AG04450 (cell line): ENCODE data around the gene CRACDL. TPM values are rescaled to one million over a fixed set of nuclear protein-coding genes. Genes with fewer than 3 reads are reported as not detected.

ENCODE experiments used
- CTCF ChIA-PET: fragments of 300-600, 350-600 bp; formaldehyde crosslinking; extraction: SDS; loops from one replicate; lab custom pipeline; 2022; ENCODE audit warnings: antibody characterized with exemption, inconsistent platforms; lab: Charles Lee
- POLR2A ChIA-PET: fragments of 350-600 bp; formaldehyde crosslinking; extraction: SDS; loops from one replicate; lab custom pipeline; 2021; ENCODE audit warnings: antibody characterized with exemption, inconsistent platforms; lab: Yijun Ruan, JAX
- DNase-seq: peaks from one replicate; pipeline ENCODE4 v3.0.0-alpha.2; 2011; ENCODE audit warnings: low read depth, low spot score
- H3K27ac ChIP-seq: one replicate; pipeline ENCODE4 v1.5.1; 2012; ENCODE audit warnings: low read depth, low read length, control low read depth
- H3K27me3 ChIP-seq: one replicate; pipeline ENCODE4 v1.6.0; 2012; ENCODE audit warnings: low read length; ENCODE audit not compliant: control insufficient read depth, insufficient read depth
- H3K4me3 ChIP-seq: 2 replicates; pipeline ENCODE4 v1.5.1; 2011; ENCODE audit warnings: mild to moderate bottlenecking, low read depth, low read length, control low read depth
- H3K9me3 ChIP-seq: 2 replicates; pipeline ENCODE4 v1.5.1; 2012; ENCODE audit warnings: low read length; ENCODE audit not compliant: control insufficient read depth, insufficient read depth
- CTCF ChIP-seq: IDR thresholded peaks from 2 replicates; pipeline ENCODE4 v1.5.1; 2011; ENCODE audit warnings: low read depth, low read length, control low read depth, inconsistent platforms
- polyA plus RNA-seq: library from polyadenylated mRNA; depleted of rRNA; stranded (reverse); fragments of >200 nt; gene quantifications from 2 replicates; pipeline ENCODE4 v1.2.3, GENCODE V29; 2011

The CRACDL gene
- polyA plus RNA-seq, 1 experiment: not detected

- no peak for DNase-seq
- Histone ChIP-seq H3K27ac (no peak overlapping the region), H3K9me3 (peaks cover 7% of the 10 kb centered on the region; the same call in 1 of the 2 replicates), H3K4me3 (no peak overlapping the region), H3K27me3 (peaks cover 33% of the 10 kb centered on the region)
- POLR2A ChIA-PET: no interaction called here
- CTCF ChIA-PET: no interaction called here
- no peak for TF ChIP-seq CTCF
These were observed 110.6 kb downstream of the CRACDL start for GRCh38 chr2:98825404-98825803.

- CTCF ChIA-PET: no interaction called here
- Histone ChIP-seq H3K27ac (no peak overlapping the region), H3K9me3 (peaks cover 7% of the 10 kb centered on the region; the same call in 1 of the 2 replicates), H3K4me3 (no peak overlapping the region), H3K27me3 (peaks cover 33% of the 10 kb centered on the region)
- no peak for TF ChIP-seq CTCF
- POLR2A ChIA-PET: no interaction called here
- no peak for DNase-seq
These were observed 111.0 kb downstream of the CRACDL start for GRCh38 chr2:98825020-98825350.

GRCh38 chr2:98824256-98825019 lies 111.6 kb downstream of the CRACDL start:
- no peak for DNase-seq
- Histone ChIP-seq H3K27me3 (peaks cover 29% of the 10 kb centered on the region), H3K9me3 (peaks cover 7% of the 10 kb centered on the region; the same call in 1 of the 2 replicates), H3K27ac (no peak overlapping the region), H3K4me3 (no peak overlapping the region)
- ChIA-PET POLR2A (no interaction called here), CTCF (no interaction called here)
- no peak for TF ChIP-seq CTCF

GRCh38 chr2:98823196-98824170 lies 112.5 kb downstream of the CRACDL start:
- Histone ChIP-seq H3K27me3 (peaks cover 30% of the 10 kb centered on the region), H3K4me3 (no peak overlapping the region), H3K9me3 (peaks cover 7% of the 10 kb centered on the region; the same call in 1 of the 2 replicates), H3K27ac (no peak overlapping the region)
- POLR2A ChIA-PET: no interaction called here
- TF ChIP-seq CTCF: no peak
- CTCF ChIA-PET: interaction anchor here (1.2 kb wide), 1 partner anchor 1439 kb away, joined by 3 read pairs; no protein-coding TSS in a partner anchor
- no peak for DNase-seq
